ENCODE results near the gene TLN1. TPM values are rescaled to one million over a fixed set of nuclear protein-coding genes. Genes with fewer than 3 reads are reported as not detected.

TLN1 gene
- polyA plus RNA-seq, 1 donor, result 117 TPM

- H3K4me1 ChIP-seq (ENCODE audit: control insufficient read depth, insufficient read depth, low read length), result no peaks in the 10 kb centered on the region
Measured at GRCh38 chr9:35711501-35712428, 20.2 kb downstream of the TLN1 start.

GRCh38 chr9:35710818-35711500 lies 21.0 kb downstream of the TLN1 start:
- no CpG with 5 or more reads among the region's 7 CpGs for WGBS (ENCODE audit: insufficient coverage, low lambda C conversion rate)

More at GRCh38 chr9:35711501-35712428, 20.2 kb downstream of the TLN1 start:
- peaks cover 90% of the 10 kb centered on the region for H3K36me3 ChIP-seq (ENCODE audit: control insufficient read depth, insufficient read depth, low read length)
- H3K9me3 ChIP-seq (ENCODE audit: control insufficient read depth, low read depth, low read length), result no peaks in the 10 kb centered on the region
- WGBS (ENCODE audit: insufficient coverage, low lambda C conversion rate), result no CpG with 5 or more reads among the region's 21 CpGs
- H3K27me3 ChIP-seq (ENCODE audit: control insufficient read depth, insufficient read depth, low read length), result no peaks in the 10 kb centered on the region
- no peak overlapping the region for H3K27ac ChIP-seq (ENCODE audit: low read length)
- no peak for DNase-seq
- H3K4me3 ChIP-seq (ENCODE audit: low read length), result no peak overlapping the region

GRCh38 chr9:35708146-35708545 lies 23.8 kb downstream of the TLN1 start:
- Histone ChIP-seq H3K27ac (ENCODE audit: low read length) (no peak overlapping the region), H3K36me3 (ENCODE audit: control insufficient read depth, insufficient read depth, low read length) (peaks cover 92% of the 10 kb centered on the region), H3K27me3 (ENCODE audit: control insufficient read depth, insufficient read depth, low read length) (no peaks in the 10 kb centered on the region), H3K4me1 (ENCODE audit: control insufficient read depth, insufficient read depth, low read length) (no peaks in the 10 kb centered on the region), H3K4me3 (ENCODE audit: low read length) (no peak overlapping the region), H3K9me3 (ENCODE audit: control insufficient read depth, low read depth, low read length) (no peaks in the 10 kb centered on the region)
- WGBS (ENCODE audit: insufficient coverage, low lambda C conversion rate), result no CpG with 5 or more reads among the region's 4 CpGs
- no peak for DNase-seq

More at GRCh38 chr9:35710818-35711500, 21.0 kb downstream of the TLN1 start:
- no peak overlapping the region for H3K4me3 ChIP-seq (ENCODE audit: low read length)
- H3K4me1 ChIP-seq (ENCODE audit: control insufficient read depth, insufficient read depth, low read length), result no peaks in the 10 kb centered on the region
- no peaks in the 10 kb centered on the region for H3K9me3 ChIP-seq (ENCODE audit: control insufficient read depth, low read depth, low read length)
- H3K36me3 ChIP-seq (ENCODE audit: control insufficient read depth, insufficient read depth, low read length), result peaks cover 90% of the 10 kb centered on the region
- no peaks in the 10 kb centered on the region for H3K27me3 ChIP-seq (ENCODE audit: control insufficient read depth, insufficient read depth, low read length)
- DNase-seq, result no peak
- H3K27ac ChIP-seq (ENCODE audit: low read length), result no peak overlapping the region

- Histone ChIP-seq H3K4me1 (ENCODE audit: control insufficient read depth, insufficient read depth, low read length) (no peaks in the 10 kb centered on the region), H3K4me3 (ENCODE audit: low read length) (no peak overlapping the region), H3K27ac (ENCODE audit: low read length) (no peak overlapping the region), H3K36me3 (ENCODE audit: control insufficient read depth, insufficient read depth, low read length) (peaks cover 92% of the 10 kb centered on the region), H3K27me3 (ENCODE audit: control insufficient read depth, insufficient read depth, low read length) (no peaks in the 10 kb centered on the region), H3K9me3 (ENCODE audit: control insufficient read depth, low read depth, low read length) (no peaks in the 10 kb centered on the region)
- WGBS (ENCODE audit: insufficient coverage, low lambda C conversion rate), result no CpG with 5 or more reads among the region's 10 CpGs
- DNase-seq, result no peak
Measured at GRCh38 chr9:35706951-35707350, 25.0 kb downstream of the TLN1 start.

- H3K27ac ChIP-seq (ENCODE audit: low read length), result no peak overlapping the region
- H3K27me3 ChIP-seq (ENCODE audit: control insufficient read depth, insufficient read depth, low read length), result no peaks in the 10 kb centered on the region
- no peak overlapping the region for H3K4me3 ChIP-seq (ENCODE audit: low read length)
- no peak for DNase-seq
- H3K4me1 ChIP-seq (ENCODE audit: control insufficient read depth, insufficient read depth, low read length), result no peaks in the 10 kb centered on the region
- no CpG with 5 or more reads among the region's 7 CpGs for WGBS (ENCODE audit: insufficient coverage, low lambda C conversion rate)
- peaks cover 92% of the 10 kb centered on the region for H3K36me3 ChIP-seq (ENCODE audit: control insufficient read depth, insufficient read depth, low read length)
- H3K9me3 ChIP-seq (ENCODE audit: control insufficient read depth, low read depth, low read length), result no peaks in the 10 kb centered on the region
Measured at GRCh38 chr9:35705836-35706430, 26.1 kb downstream of the TLN1 start.

GRCh38 chr9:35705372-35705771 lies 26.6 kb downstream of the TLN1 start:
- peaks cover 91% of the 10 kb centered on the region for H3K36me3 ChIP-seq (ENCODE audit: control insufficient read depth, insufficient read depth, low read length)
- no peaks in the 10 kb centered on the region for H3K9me3 ChIP-seq (ENCODE audit: control insufficient read depth, low read depth, low read length)
- no peaks in the 10 kb centered on the region for H3K27me3 ChIP-seq (ENCODE audit: control insufficient read depth, insufficient read depth, low read length)
- no peak for DNase-seq
- H3K4me1 ChIP-seq (ENCODE audit: control insufficient read depth, insufficient read depth, low read length), result no peaks in the 10 kb centered on the region
- no peak overlapping the region for H3K4me3 ChIP-seq (ENCODE audit: low read length)
- no CpG with 5 or more reads among the region's 8 CpGs for WGBS (ENCODE audit: insufficient coverage, low lambda C conversion rate)
- no peak overlapping the region for H3K27ac ChIP-seq (ENCODE audit: low read length)

- no peak for DNase-seq
- Histone ChIP-seq H3K36me3 (ENCODE audit: control insufficient read depth, insufficient read depth, low read length) (peaks cover 97% of the 10 kb centered on the region), H3K4me1 (ENCODE audit: control insufficient read depth, insufficient read depth, low read length) (no peaks in the 10 kb centered on the region), H3K4me3 (ENCODE audit: low read length) (no peak overlapping the region), H3K27ac (ENCODE audit: low read length) (no peak overlapping the region), H3K9me3 (ENCODE audit: control insufficient read depth, low read depth, low read length) (no peaks in the 10 kb centered on the region), H3K27me3 (ENCODE audit: control insufficient read depth, insufficient read depth, low read length) (no peaks in the 10 kb centered on the region)
- no CpG with 5 or more reads among the region's 26 CpGs for WGBS (ENCODE audit: insufficient coverage, low lambda C conversion rate)
Measured at GRCh38 chr9:35703906-35704672, 27.9 kb downstream of the TLN1 start.

- Histone ChIP-seq H3K9me3 (ENCODE audit: control insufficient read depth, low read depth, low read length) (no peaks in the 10 kb centered on the region), H3K4me3 (ENCODE audit: low read length) (no peak overlapping the region), H3K4me1 (ENCODE audit: control insufficient read depth, insufficient read depth, low read length) (no peaks in the 10 kb centered on the region), H3K27ac (ENCODE audit: low read length) (no peak overlapping the region), H3K27me3 (ENCODE audit: control insufficient read depth, insufficient read depth, low read length) (no peaks in the 10 kb centered on the region), H3K36me3 (ENCODE audit: control insufficient read depth, insufficient read depth, low read length) (peaks cover 99% of the 10 kb centered on the region)
- 100% methylated on average over 2 of the region's 7 CpGs for WGBS (ENCODE audit: insufficient coverage, low lambda C conversion rate)
- DNase-seq, result no peak
Measured at GRCh38 chr9:35702696-35703095, 29.3 kb downstream of the TLN1 start.

GRCh38 chr9:35700942-35701341 lies 31.1 kb downstream of the TLN1 start:
- Histone ChIP-seq H3K27ac (ENCODE audit: low read length) (no peak overlapping the region), H3K27me3 (ENCODE audit: control insufficient read depth, insufficient read depth, low read length) (no peaks in the 10 kb centered on the region), H3K36me3 (ENCODE audit: control insufficient read depth, insufficient read depth, low read length) (peaks cover 92% of the 10 kb centered on the region), H3K4me1 (ENCODE audit: control insufficient read depth, insufficient read depth, low read length) (no peaks in the 10 kb centered on the region), H3K4me3 (ENCODE audit: low read length) (no peak overlapping the region), H3K9me3 (ENCODE audit: control insufficient read depth, low read depth, low read length) (no peaks in the 10 kb centered on the region)
- no peak for DNase-seq

GRCh38 chr9:35700031-35700430 lies 32.0 kb downstream of the TLN1 start:
- no CpG with 5 or more reads among the region's 11 CpGs for WGBS (ENCODE audit: insufficient coverage, low lambda C conversion rate)
- no peaks in the 10 kb centered on the region for H3K4me1 ChIP-seq (ENCODE audit: control insufficient read depth, insufficient read depth, low read length)
- H3K9me3 ChIP-seq (ENCODE audit: control insufficient read depth, low read depth, low read length), result no peaks in the 10 kb centered on the region
- no peak overlapping the region for H3K4me3 ChIP-seq (ENCODE audit: low read length)
- peaks cover 83% of the 10 kb centered on the region for H3K36me3 ChIP-seq (ENCODE audit: control insufficient read depth, insufficient read depth, low read length)
- H3K27ac ChIP-seq (ENCODE audit: low read length), result no peak overlapping the region
- DNase-seq, result no peak
- H3K27me3 ChIP-seq (ENCODE audit: control insufficient read depth, insufficient read depth, low read length), result no peaks in the 10 kb centered on the region
